ENCODE results near the gene MOBP.

DNA sequence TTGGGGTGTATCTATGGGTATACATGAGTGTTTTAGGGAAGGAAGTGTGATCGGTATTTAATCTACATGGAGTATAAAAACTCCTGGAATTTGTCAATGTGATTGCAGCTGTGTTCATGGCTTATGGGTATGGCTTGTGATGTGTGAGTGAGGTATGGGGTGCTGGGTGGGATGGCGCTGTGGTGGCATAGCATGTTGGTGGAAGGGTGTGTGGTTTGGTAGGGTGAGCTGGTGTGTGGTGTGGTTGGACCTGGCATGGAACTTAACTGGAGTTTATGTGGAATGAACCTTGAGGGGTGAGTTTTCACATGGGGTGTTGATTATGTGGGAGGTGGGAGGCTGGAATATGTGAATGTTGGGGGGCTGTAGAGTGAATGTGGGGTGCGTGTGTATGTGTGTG lies 492 bp upstream of the MOBP start:
- TF ChIP-seq POLR2AphosphoS5 (IDR thresholded peaks at IDR 0.05) = no peak
- no peak for TF ChIP-seq CTCF (IDR thresholded peaks at IDR 0.05)
